Trophoblast cell (in vitro differentiated cells and primary cell): ENCODE data around the gene REXO5.

Experiments
- DNase-seq, 2 donors: peaks; one replicate each; pipeline ENCODE4 v3.0.0-alpha.2; 2016
- H2AFZ ChIP-seq: 2 replicates; pipeline ENCODE4 v1.6.1; 2013; ENCODE audit warnings: low read length, moderate library complexity, mild to moderate bottlenecking; ENCODE audit not compliant: insufficient read depth, poor library complexity
- H2AK5ac ChIP-seq: 2 replicates; pipeline ENCODE4 v1.6.1; 2013; ENCODE audit warnings: mild to moderate bottlenecking, low read length
- H2BK120ac ChIP-seq: 2 replicates; pipeline ENCODE4 v1.6.1; 2013; ENCODE audit warnings: low read length, mild to moderate bottlenecking, moderate library complexity; ENCODE audit not compliant: insufficient read depth, poor library complexity
- H2BK12ac ChIP-seq: 2 replicates; pipeline ENCODE4 v1.6.1; 2013; ENCODE audit warnings: mild to moderate bottlenecking, low read length, moderate library complexity
- H2BK5ac ChIP-seq: 2 replicates; pipeline ENCODE4 v1.6.1; 2013; ENCODE audit warnings: low read length, low read depth, moderate library complexity, mild to moderate bottlenecking; ENCODE audit not compliant: poor library complexity
- H3K14ac ChIP-seq: 2 replicates; pipeline ENCODE4 v1.6.1; 2013; ENCODE audit warnings: mild to moderate bottlenecking, low read length
- H3K18ac ChIP-seq: 2 replicates; pipeline ENCODE4 v1.6.1; 2013; ENCODE audit warnings: mild to moderate bottlenecking, low read length
- H3K23ac ChIP-seq: 2 replicates; pipeline ENCODE4 v1.6.1; 2013; ENCODE audit warnings: low read length
- H3K27ac ChIP-seq: 2 replicates; pipeline ENCODE4 v1.5.1; 2013; ENCODE audit warnings: low read depth, mild to moderate bottlenecking, inconsistent platforms, low read length, moderate library complexity
- H3K27me3 ChIP-seq: 2 replicates; pipeline ENCODE4 v1.6.1; 2013; ENCODE audit warnings: inconsistent platforms, mild to moderate bottlenecking, low read length, moderate library complexity; ENCODE audit not compliant: insufficient read depth
- H3K36me3 ChIP-seq, 2 experiments: 1 replicate in 1 of 2; 2 replicates in 1 of 2; pipeline ENCODE4 v1.6.1; 2013; ENCODE audit warnings: low read length in 2 of 2, mild to moderate bottlenecking in 2 of 2, moderate library complexity in 1 of 2; ENCODE audit not compliant: insufficient read depth in 2 of 2, control insufficient read depth in 1 of 2
- H3K4ac ChIP-seq: 2 replicates; pipeline ENCODE4 v1.6.1; 2013; ENCODE audit warnings: low read depth, mild to moderate bottlenecking, low read length, moderate library complexity
- H3K4me1 ChIP-seq, 2 experiments: 1 replicate in 1 of 2; 2 replicates in 1 of 2; pipeline ENCODE4 v1.6.1; 2013; ENCODE audit warnings: low read length in 2 of 2, mild to moderate bottlenecking in 2 of 2, moderate library complexity in 1 of 2; ENCODE audit not compliant: insufficient read depth in 2 of 2, control insufficient read depth in 1 of 2
- H3K4me2 ChIP-seq: 2 replicates; pipeline ENCODE4 v1.6.1; 2013; ENCODE audit warnings: inconsistent platforms, mild to moderate bottlenecking, low read length, moderate library complexity
- H3K4me3 ChIP-seq: 2 replicates; pipeline ENCODE4 v1.5.1; 2013; ENCODE audit warnings: mild to moderate bottlenecking, low read depth, low read length, inconsistent platforms
- H3K79me1 ChIP-seq: one replicate; pipeline ENCODE4 v1.6.1; 2013; ENCODE audit warnings: low read length
- H3K79me2 ChIP-seq: 2 replicates; pipeline ENCODE4 v1.6.1; 2013; ENCODE audit warnings: low read length, mild to moderate bottlenecking; ENCODE audit not compliant: control insufficient read depth, insufficient read depth, poor library complexity
- H3K9ac ChIP-seq: 2 replicates; pipeline ENCODE4 v1.6.1; 2013; ENCODE audit warnings: mild to moderate bottlenecking, low read length
- H3K9me3 ChIP-seq: 2 replicates; pipeline ENCODE4 v1.6.1; 2013; ENCODE audit warnings: low read depth, mild to moderate bottlenecking, control low read depth, inconsistent platforms, low read length; ENCODE audit not compliant: insufficient read depth
- H4K12ac ChIP-seq: 2 replicates; pipeline ENCODE4 v1.6.1; 2013; ENCODE audit warnings: low read depth, mild to moderate bottlenecking, low read length, moderate library complexity
- H4K8ac ChIP-seq: 2 replicates; pipeline ENCODE4 v1.6.1; 2013; ENCODE audit warnings: low read depth, mild to moderate bottlenecking, low read length, moderate library complexity
- H4K91ac ChIP-seq: one replicate; pipeline ENCODE4 v1.6.1; 2013; ENCODE audit warnings: low read depth, mild to moderate bottlenecking, low read length, moderate library complexity
- WGBS: extraction: QIAGEN DNeasy Blood & Tissue Kit; methylation state at CpG from one replicate; pipeline ENCODE4 v1.1.7; 2013; ENCODE audit warnings: missing lambda C conversion rate; ENCODE audit not compliant: insufficient read length, insufficient coverage; ENCODE audit errors: extremely low coverage; 5-methylcytosine and 5-hydroxymethylcytosine counted together

Gene REXO5

DNA sequence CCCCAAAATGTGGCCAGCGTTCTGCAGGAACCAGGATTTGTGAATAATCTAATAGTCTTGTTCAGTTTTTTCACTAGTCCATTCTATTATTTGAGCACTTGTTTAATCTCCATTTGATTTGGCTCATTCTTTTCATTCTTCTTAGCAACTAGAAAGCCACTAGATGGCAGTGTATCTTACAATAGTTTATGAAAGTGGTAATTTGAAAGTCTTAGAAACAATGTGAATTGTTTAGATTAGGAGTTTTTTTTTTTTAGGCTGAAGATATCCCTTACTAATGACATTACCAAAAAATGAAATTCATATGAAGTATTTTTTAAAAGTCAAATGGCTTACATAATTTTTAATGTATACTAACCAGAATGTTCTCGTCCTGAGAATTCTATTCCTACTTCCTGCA lies 6.7 kb upstream of the REXO5 start:
- peak in 1 of 2 donors; percentile 63 for DNase-seq
- Histone ChIP-seq H3K79me2 (no peaks in the 10 kb centered on the region), H2BK12ac (no peak overlapping the region), H4K8ac (no peak overlapping the region), H3K9ac (no peak overlapping the region), H3K14ac (no peak overlapping the region), H2BK120ac (no peak overlapping the region), H3K4ac (no peak overlapping the region), H3K79me1 (no peaks in the 10 kb centered on the region), H3K9me3 (no peaks in the 10 kb centered on the region), H3K36me3 (peaks cover 2% of the 10 kb centered on the region in 2 experiments), H2AK5ac (no peak overlapping the region), H3K27me3 (no peaks in the 10 kb centered on the region), H2AFZ (no peak overlapping the region), H3K4me3 (no peak overlapping the region), H3K23ac (no peak overlapping the region), H3K18ac (no peak overlapping the region), H2BK5ac (no peak overlapping the region), H3K4me1 (no peaks in the 10 kb centered on the region), H3K4me2 (no peak overlapping the region), H4K91ac (no peak overlapping the region), H3K27ac (no peak overlapping the region), H4K12ac (no peak overlapping the region)
- no CpG with 5 or more reads among the region's 2 CpGs for WGBS

DNA sequence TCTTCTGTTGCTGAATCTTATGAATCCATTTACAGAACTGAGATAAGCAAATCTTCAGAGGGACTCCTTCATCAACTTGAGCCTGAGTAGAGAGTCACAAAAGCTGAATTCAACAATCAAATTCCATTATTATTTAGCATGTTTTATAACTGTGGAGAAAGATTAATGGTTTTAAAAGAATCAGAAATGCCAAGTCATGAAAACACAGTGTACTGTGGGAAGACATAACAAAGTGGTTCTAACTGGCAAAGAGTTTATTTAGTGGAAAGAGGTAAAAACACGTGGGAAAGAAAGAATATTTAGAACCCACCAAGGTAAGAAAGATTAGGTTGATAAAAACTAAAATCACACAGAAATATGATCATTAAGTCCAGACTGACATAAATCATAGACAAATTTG lies 5.0 kb upstream of the REXO5 start:
- Histone ChIP-seq H3K4me1 (no peaks in the 10 kb centered on the region), H2BK5ac (no peak overlapping the region), H3K9ac (no peak overlapping the region), H3K9me3 (no peaks in the 10 kb centered on the region), H4K8ac (no peak overlapping the region), H4K12ac (no peak overlapping the region), H3K36me3 (peaks cover 2% of the 10 kb centered on the region in 2 experiments), H2BK12ac (no peak overlapping the region), H3K4me3 (no peak overlapping the region), H3K4ac (no peak overlapping the region), H3K14ac (no peak overlapping the region), H3K27me3 (no peaks in the 10 kb centered on the region), H3K27ac (no peak overlapping the region), H3K79me2 (peaks cover 4% of the 10 kb centered on the region), H2AK5ac (no peak overlapping the region), H3K79me1 (peaks cover 4% of the 10 kb centered on the region), H3K23ac (no peak overlapping the region), H2AFZ (no peak overlapping the region), H3K4me2 (no peak overlapping the region), H4K91ac (no peak overlapping the region), H3K18ac (no peak overlapping the region), H2BK120ac (no peak overlapping the region)
- no CpG with 5 or more reads among the region's 1 CpG for WGBS
- DNase-seq = no peak

DNA sequence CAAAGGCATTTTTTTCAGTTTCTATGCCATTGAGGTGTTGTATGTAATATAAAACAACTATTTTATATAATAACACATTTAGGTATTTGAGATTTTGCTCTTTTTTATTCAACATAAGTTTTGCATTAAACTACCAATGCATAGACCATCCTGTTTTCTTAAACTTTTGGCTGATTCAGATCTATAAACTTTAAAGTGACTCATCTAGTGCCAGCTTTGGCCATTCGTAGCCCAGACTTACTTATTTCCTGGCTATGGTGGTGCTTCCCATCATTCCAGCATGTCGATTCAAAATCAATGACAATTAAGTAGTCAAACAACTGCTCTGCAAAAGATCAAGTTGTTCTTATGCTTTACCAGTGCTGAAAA lies 3.2 kb upstream of the REXO5 start:
- H3K27me3 ChIP-seq = no peaks in the 10 kb centered on the region
- H3K4me2 ChIP-seq = no peak overlapping the region
- no peak overlapping the region for H2AFZ ChIP-seq
- no peak overlapping the region for H3K9ac ChIP-seq
- no peak overlapping the region for H3K14ac ChIP-seq
- no peak overlapping the region for H2BK5ac ChIP-seq
- H3K27ac ChIP-seq = no peak overlapping the region
- no peak overlapping the region for H2BK12ac ChIP-seq
- H4K91ac ChIP-seq = no peak overlapping the region
- peaks cover 2% of the 10 kb centered on the region in 2 experiments for H3K36me3 ChIP-seq
- H3K4me1 ChIP-seq = peaks cover 0 to 2% of the 10 kb centered on the region in 2 experiments
- no peak overlapping the region for H4K8ac ChIP-seq
- no peak overlapping the region for H2BK120ac ChIP-seq
- no CpG with 5 or more reads among the region's 2 CpGs for WGBS
- DNase-seq = no peak
- peaks cover 4% of the 10 kb centered on the region for H3K79me2 ChIP-seq
- H3K9me3 ChIP-seq = no peaks in the 10 kb centered on the region
- no peak overlapping the region for H3K18ac ChIP-seq
- no peak overlapping the region for H3K4ac ChIP-seq
- H4K12ac ChIP-seq = no peak overlapping the region
- H2AK5ac ChIP-seq = no peak overlapping the region
- H3K23ac ChIP-seq = no peak overlapping the region
- H3K4me3 ChIP-seq = no peak overlapping the region
- peaks cover 8% of the 10 kb centered on the region for H3K79me1 ChIP-seq

DNA sequence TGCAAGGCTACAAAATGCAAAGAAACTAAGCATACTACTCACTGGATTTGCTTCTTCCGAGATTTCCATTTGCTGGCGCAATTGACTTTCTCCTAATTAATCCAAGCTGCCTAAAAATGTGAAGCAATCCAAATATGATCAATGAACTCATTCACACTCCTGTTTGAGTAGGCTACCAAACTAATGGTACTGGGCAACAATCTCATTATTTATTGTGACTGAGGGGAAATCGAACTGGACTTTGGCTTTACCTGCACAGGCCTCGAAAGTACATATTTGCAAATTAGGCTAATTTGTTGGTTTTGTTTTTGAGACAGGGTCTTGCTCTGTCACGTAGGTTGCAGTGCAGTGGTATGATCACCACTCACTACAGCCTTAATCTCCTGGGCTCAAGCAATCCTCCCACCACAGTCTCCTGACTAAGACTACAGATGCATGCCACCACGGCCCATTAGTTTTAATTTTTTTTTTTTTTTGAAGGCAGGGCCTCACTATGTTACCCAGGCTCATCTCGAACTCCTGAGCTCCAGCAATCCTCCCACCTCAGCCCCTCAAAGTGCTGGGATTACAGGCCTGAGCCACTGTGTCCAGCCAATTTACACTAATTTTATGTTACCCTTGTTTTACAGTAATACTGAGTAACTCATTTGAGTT lies 2.6 kb upstream of the REXO5 start:
- no peak overlapping the region for H3K23ac ChIP-seq
- no peak overlapping the region for H3K4ac ChIP-seq
- no CpG with 5 or more reads among the region's 7 CpGs for WGBS
- peaks cover 0 to 2% of the 10 kb centered on the region in 2 experiments for H3K4me1 ChIP-seq
- peaks cover 4% of the 10 kb centered on the region for H3K79me2 ChIP-seq
- H4K91ac ChIP-seq = no peak overlapping the region
- H3K4me2 ChIP-seq = no peak overlapping the region
- H4K8ac ChIP-seq = no peak overlapping the region
- H2BK5ac ChIP-seq = no peak overlapping the region
- H2AK5ac ChIP-seq = no peak overlapping the region
- no peaks in the 10 kb centered on the region for H3K27me3 ChIP-seq
- H3K14ac ChIP-seq = no peak overlapping the region
- H3K9me3 ChIP-seq = no peaks in the 10 kb centered on the region
- no peak overlapping the region for H3K4me3 ChIP-seq
- H2BK12ac ChIP-seq = no peak overlapping the region
- H3K36me3 ChIP-seq = peaks cover 0 to 2% of the 10 kb centered on the region in 2 experiments
- DNase-seq = no peak
- no peak overlapping the region for H4K12ac ChIP-seq
- H3K27ac ChIP-seq = no peak overlapping the region
- H2AFZ ChIP-seq = no peak overlapping the region
- no peak overlapping the region for H3K18ac ChIP-seq
- H2BK120ac ChIP-seq = no peak overlapping the region
- H3K9ac ChIP-seq = no peak overlapping the region
- H3K79me1 ChIP-seq = peaks cover 8% of the 10 kb centered on the region
